Measurements from ENCODE around the gene HACE1. TPM values are rescaled to one million over a fixed set of nuclear protein-coding genes. Genes with fewer than 3 reads are reported as not detected.
A peak's percentile ranks its signal among the peaks of the same experiment; 100 is the strongest.
"Not testable (repeated sequence)": the region's sequence is repeated elsewhere in the genome, so short reads cannot be mapped to it uniquely, and the experiment has no call there.

HACE1 gene
- total RNA-seq, 1 experiment from 2014 or later: 4.3 TPM

- intact Hi-C loops (cut with micrococcal nuclease): no loop called here
- peak overlapping the region; percentile 96 for H2AFZ ChIP-seq (ENCODE audit: low read length)
- H3K9me3 ChIP-seq (ENCODE audit: low read length): no peaks in the 10 kb centered on the region
- no peaks in the 10 kb centered on the region for H4K20me1 ChIP-seq (ENCODE audit: low read length)
- POLR2A ChIA-PET (ENCODE audit: unreplicated experiment): no interaction called here
- CTCF ChIA-PET: no interaction called here
- H3K79me2 ChIP-seq (ENCODE audit: low read length): peaks cover 17% of the 10 kb centered on the region
- no peak overlapping the region for H3K27ac ChIP-seq (ENCODE audit: low read length)
- peaks cover 5% of the 10 kb centered on the region; the same call in 1 of the 2 replicates for H3K4me1 ChIP-seq (ENCODE audit: insufficient read depth, low read length)
- H3K9ac ChIP-seq (ENCODE audit: low read length): peak overlapping the region; percentile 76
- DNase-seq (no peak), ATAC-seq (no peak)
- H3K4me2 ChIP-seq (ENCODE audit: low read length): peak overlapping the region; percentile 97
- H3F3A ChIP-seq (ENCODE audit: low read length, unreplicated experiment): no peaks in the 10 kb centered on the region
- no TSS peak for BruUV-seq (replicated peaks)
- H3K27me3 ChIP-seq (ENCODE audit: low read length): no peaks in the 10 kb centered on the region
- TF ChIP-seq, protein P1, sequence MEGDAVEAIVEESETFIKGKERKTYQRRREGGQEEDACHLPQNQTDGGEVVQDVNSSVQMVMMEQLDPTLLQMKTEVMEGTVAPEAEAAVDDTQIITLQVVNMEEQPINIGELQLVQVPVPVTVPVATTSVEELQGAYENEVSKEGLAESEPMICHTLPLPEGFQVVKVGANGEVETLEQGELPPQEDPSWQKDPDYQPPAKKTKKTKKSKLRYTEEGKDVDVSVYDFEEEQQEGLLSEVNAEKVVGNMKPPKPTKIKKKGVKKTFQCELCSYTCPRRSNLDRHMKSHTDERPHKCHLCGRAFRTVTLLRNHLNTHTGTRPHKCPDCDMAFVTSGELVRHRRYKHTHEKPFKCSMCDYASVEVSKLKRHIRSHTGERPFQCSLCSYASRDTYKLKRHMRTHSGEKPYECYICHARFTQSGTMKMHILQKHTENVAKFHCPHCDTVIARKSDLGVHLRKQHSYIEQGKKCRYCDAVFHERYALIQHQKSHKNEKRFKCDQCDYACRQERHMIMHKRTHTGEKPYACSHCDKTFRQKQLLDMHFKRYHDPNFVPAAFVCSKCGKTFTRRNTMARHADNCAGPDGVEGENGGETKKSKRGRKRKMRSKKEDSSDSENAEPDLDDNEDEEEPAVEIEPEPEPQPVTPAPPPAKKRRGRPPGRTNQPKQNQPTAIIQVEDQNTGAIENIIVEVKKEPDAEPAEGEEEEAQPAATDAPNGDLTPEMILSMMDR (conservative IDR thresholded peaks at IDR 0.05; ENCODE audit: low read depth, low read length): no peak
- TF ChIP-seq EZH2 (IDR thresholded peaks at IDR 0.05; ENCODE audit: low read length, unreplicated experiment): no peak
- peak overlapping the region; percentile 97 for H3K4me3 ChIP-seq (ENCODE audit: low read length)
- H3K9me2 ChIP-seq (replicated peaks; ENCODE audit: low read length): no peaks in the 10 kb centered on the region
- H3K36me3 ChIP-seq (ENCODE audit: low read depth, low read length): no peaks in the 10 kb centered on the region
These were observed 502 bp upstream of the HACE1 start for GRCh38 chr6:104860221-104860620.

DNA sequence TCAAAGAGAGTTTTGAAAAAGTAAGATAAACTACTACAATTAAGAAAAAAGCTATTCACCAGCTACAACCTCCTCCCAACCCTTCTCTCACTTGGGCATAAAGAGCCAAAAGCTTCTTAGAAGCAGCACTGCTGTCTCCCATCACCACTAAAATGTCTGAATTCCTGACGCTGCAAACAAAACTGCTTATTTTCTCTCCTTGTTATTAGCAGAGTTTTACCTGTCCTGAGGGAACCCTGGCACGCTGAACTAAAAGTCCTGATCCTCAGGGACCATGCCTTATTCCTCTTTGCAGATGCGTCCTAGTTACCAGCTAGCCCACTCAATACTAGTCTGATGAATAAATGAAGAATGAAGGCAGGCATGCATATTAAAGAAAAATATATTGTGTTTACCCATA is 1.1 kb downstream of the HACE1 start:
- DNase-seq (no peak), ATAC-seq (no peak)
- Histone ChIP-seq H3K4me3 (ENCODE audit: low read length) (peak overlapping the region; percentile 97), H3F3A (ENCODE audit: low read length, unreplicated experiment) (no peaks in the 10 kb centered on the region), H3K9ac (ENCODE audit: low read length) (peak overlapping the region; percentile 76), H3K4me2 (ENCODE audit: low read length) (peak overlapping the region; percentile 97), H3K9me2 (replicated peaks; ENCODE audit: low read length) (no peaks in the 10 kb centered on the region), H3K36me3 (ENCODE audit: low read depth, low read length) (no peaks in the 10 kb centered on the region), H3K27me3 (ENCODE audit: low read length) (no peaks in the 10 kb centered on the region), H3K27ac (ENCODE audit: low read length) (no peak overlapping the region), H3K4me1 (ENCODE audit: insufficient read depth, low read length) (peaks cover 5% of the 10 kb centered on the region; the same call in 1 of the 2 replicates), H3K9me3 (ENCODE audit: low read length) (no peaks in the 10 kb centered on the region), H4K20me1 (ENCODE audit: low read length) (no peaks in the 10 kb centered on the region), H3K79me2 (ENCODE audit: low read length) (peaks cover 20% of the 10 kb centered on the region), H2AFZ (ENCODE audit: low read length) (peak overlapping the region; percentile 96)
- POLR2A ChIA-PET (ENCODE audit: unreplicated experiment): no interaction called here
- CTCF ChIA-PET: no interaction called here
- TF ChIP-seq EZH2phosphoT487 (IDR thresholded peaks at IDR 0.05; ENCODE audit: borderline replicate concordance, low read length) (no peak), EZH2 (IDR thresholded peaks at IDR 0.05; ENCODE audit: low read length, unreplicated experiment) (no peak)
- TF ChIP-seq, protein P1 (conservative IDR thresholded peaks at IDR 0.05; ENCODE audit: low read depth, low read length): no peak
- TSS peak; percentile 39 for BruUV-seq (replicated peaks)
- intact Hi-C loops (cut with micrococcal nuclease): loop anchor here (2.0 kb wide), 1 partner anchor 68 kb away; no protein-coding TSS in a partner anchor

- BruUV-seq (replicated peaks): no TSS peak
- Histone ChIP-seq H3K4me1 (ENCODE audit: insufficient read depth, low read length) (peaks cover 5% of the 10 kb centered on the region; the same call in 1 of the 2 replicates), H3K4me3 (ENCODE audit: low read length) (no peak overlapping the region), H3K36me3 (ENCODE audit: low read depth, low read length) (no peaks in the 10 kb centered on the region), H3F3A (ENCODE audit: low read length, unreplicated experiment) (no peaks in the 10 kb centered on the region), H3K9me3 (ENCODE audit: low read length) (no peaks in the 10 kb centered on the region), H3K79me2 (ENCODE audit: low read length) (peaks cover 20% of the 10 kb centered on the region), H3K27ac (ENCODE audit: low read length) (no peak overlapping the region), H4K20me1 (ENCODE audit: low read length) (no peaks in the 10 kb centered on the region), H3K27me3 (ENCODE audit: low read length) (no peaks in the 10 kb centered on the region), H3K9ac (ENCODE audit: low read length) (no peak overlapping the region), H2AFZ (ENCODE audit: low read length) (no peak overlapping the region), H3K4me2 (ENCODE audit: low read length) (no peak overlapping the region), H3K9me2 (replicated peaks; ENCODE audit: low read length) (no peaks in the 10 kb centered on the region)
- POLR2A ChIA-PET (ENCODE audit: unreplicated experiment): no interaction called here
- CTCF ChIA-PET: no interaction called here
- TF ChIP-seq EZH2 (IDR thresholded peaks at IDR 0.05; ENCODE audit: low read length, unreplicated experiment): no peak
- TF ChIP-seq, protein P1 (conservative IDR thresholded peaks at IDR 0.05; ENCODE audit: low read depth, low read length): no peak
- TF ChIP-seq EZH2phosphoT487 (IDR thresholded peaks at IDR 0.05; ENCODE audit: borderline replicate concordance, low read length): no peak
- intact Hi-C loops (cut with micrococcal nuclease): no loop called here
- DNase-seq (peak; percentile 13), ATAC-seq (no peak)
These were observed 4.2 kb downstream of the HACE1 start for GRCh38 chr6:104855507-104855906.

DNA sequence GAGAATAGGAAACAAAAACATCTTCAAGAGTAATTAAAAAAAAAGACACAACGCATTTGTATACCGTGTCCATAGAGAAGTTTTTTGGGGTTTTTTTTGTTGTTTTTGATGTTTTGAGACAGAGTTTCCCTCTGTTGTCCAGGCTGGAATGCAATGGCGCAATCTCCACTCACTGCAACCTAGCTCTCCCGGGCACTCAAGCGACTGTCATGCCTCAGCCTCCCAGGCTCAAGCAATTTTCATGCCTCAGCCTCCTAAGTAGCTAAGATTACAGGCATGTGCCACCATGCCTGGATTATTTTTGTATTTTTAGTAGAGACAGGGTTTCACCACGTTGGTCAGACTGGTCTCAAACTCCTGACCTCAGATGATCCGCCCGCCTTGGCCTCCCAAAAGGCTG is 12.0 kb downstream of the HACE1 start:
- H3K27ac ChIP-seq (ENCODE audit: low read length); H3F3A ChIP-seq (ENCODE audit: low read length, unreplicated experiment); H2AFZ ChIP-seq (ENCODE audit: low read length); H4K20me1 ChIP-seq (ENCODE audit: low read length); DNase-seq; H3K9me3 ChIP-seq (ENCODE audit: low read length); BruUV-seq (replicated peaks); H3K79me2 ChIP-seq (ENCODE audit: low read length); H3K9me2 ChIP-seq (replicated peaks; ENCODE audit: low read length); POLR2A ChIA-PET (ENCODE audit: unreplicated experiment); H3K4me3 ChIP-seq (ENCODE audit: low read length); ATAC-seq; H3K4me1 ChIP-seq (ENCODE audit: insufficient read depth, low read length); CTCF ChIA-PET; H3K36me3 ChIP-seq (ENCODE audit: low read depth, low read length); intact Hi-C loops (cut with micrococcal nuclease); H3K9ac ChIP-seq (ENCODE audit: low read length); H3K27me3 ChIP-seq (ENCODE audit: low read length); H3K4me2 ChIP-seq (ENCODE audit: low read length): not testable (repeated sequence)

Data from PC-3 (cell line).